GM18868 (cell line): ENCODE measurements around the gene HTR3C.
"Not testable (repeated sequence)": the region's sequence is repeated elsewhere in the genome, so short reads cannot be mapped to it uniquely, and the experiment has no call there.

Source experiments
- ATAC-seq: cut with Tn5 transposase; IDR thresholded peaks from one replicate; pipeline ENCODE4 v1.9.1; 2021; ENCODE audit warnings: mild to moderate bottlenecking, moderate library complexity; ENCODE audit not compliant: unreplicated experiment

Gene HTR3C, protein sequence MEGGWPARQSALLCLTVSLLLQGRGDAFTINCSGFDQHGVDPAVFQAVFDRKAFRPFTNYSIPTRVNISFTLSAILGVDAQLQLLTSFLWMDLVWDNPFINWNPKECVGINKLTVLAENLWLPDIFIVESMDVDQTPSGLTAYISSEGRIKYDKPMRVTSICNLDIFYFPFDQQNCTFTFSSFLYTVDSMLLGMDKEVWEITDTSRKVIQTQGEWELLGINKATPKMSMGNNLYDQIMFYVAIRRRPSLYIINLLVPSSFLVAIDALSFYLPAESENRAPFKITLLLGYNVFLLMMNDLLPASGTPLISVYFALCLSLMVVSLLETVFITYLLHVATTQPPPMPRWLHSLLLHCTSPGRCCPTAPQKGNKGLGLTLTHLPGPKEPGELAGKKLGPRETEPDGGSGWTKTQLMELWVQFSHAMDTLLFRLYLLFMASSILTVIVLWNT

DNA sequence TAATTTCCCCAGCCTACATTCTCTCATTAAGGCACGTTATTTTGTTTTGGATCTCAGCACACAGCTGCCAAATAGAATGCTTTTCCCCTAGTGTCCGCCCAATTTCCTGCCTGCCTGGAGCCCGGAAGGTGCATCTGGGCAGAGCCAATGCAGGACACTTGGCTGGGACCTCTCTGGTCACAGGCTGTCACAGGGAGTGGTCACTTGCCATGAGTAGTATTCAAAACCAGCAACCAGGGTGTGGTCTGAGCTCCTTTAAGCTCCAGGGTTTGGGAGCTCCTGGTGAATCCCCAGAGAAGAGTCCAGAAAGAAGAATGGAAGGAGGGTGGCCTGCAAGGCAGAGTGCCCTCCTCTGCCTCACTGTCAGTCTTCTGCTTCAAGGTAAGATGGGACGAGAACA lies at the start of gene HTR3C:
Gene HTR3C, plus strand, starts transcription at position 281 of the 400 bp plus-strand sequence. Its CDS starts 34 bp downstream, at position 315.
- no peak for ATAC-seq

GRCh38 chr3:184003187-184003967 lies 49.5 kb upstream of the HTR3C start:
- no peak for ATAC-seq

DNA sequence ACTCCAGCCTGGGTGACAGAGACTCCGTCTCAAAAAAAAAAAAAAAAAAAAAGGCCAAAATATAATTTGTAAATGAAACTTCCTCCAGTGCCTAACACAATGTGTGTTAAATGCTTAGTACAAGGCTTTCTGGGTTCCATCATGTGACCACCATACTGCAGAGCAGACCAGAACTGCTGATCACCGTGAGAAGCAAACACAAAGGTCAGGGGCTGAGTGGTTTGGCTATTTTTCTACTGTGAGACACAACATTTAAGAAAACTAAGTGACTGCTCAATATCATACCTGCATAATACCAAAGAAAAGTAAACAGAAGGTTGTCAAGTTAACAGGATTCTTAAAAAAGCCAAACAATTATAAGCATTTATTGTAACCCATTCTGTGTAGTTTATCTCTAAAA lies 48.4 kb upstream of the HTR3C start:
- no peak for ATAC-seq

DNA sequence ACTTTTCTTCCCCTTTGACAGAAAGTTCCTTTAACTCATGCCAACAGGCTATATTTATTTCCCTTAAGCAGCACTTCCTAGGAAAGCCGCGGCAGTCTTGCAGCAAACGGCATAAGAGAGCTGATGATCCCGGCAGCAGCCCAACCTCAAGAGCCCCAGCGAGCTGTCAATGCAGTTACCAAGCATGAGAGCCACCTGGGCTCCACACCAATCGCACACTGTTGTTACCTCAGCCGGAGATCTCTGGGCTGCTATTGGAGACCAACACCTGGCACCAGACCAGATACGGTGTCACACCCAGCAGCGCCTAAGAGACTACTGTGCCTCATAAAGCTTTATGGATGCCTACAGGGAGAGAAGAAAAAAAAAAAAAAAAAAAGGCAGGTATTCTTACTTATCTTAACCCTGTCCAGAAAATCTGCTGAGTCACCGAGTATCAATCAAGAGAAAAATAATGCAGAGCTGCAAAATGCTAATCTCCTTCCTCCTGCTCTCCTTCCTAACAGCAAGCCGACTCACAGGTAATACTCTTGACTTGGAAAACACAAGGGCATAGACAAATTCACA lies 46.8 kb upstream of the HTR3C start:
- ATAC-seq = peak; percentile 91

DNA sequence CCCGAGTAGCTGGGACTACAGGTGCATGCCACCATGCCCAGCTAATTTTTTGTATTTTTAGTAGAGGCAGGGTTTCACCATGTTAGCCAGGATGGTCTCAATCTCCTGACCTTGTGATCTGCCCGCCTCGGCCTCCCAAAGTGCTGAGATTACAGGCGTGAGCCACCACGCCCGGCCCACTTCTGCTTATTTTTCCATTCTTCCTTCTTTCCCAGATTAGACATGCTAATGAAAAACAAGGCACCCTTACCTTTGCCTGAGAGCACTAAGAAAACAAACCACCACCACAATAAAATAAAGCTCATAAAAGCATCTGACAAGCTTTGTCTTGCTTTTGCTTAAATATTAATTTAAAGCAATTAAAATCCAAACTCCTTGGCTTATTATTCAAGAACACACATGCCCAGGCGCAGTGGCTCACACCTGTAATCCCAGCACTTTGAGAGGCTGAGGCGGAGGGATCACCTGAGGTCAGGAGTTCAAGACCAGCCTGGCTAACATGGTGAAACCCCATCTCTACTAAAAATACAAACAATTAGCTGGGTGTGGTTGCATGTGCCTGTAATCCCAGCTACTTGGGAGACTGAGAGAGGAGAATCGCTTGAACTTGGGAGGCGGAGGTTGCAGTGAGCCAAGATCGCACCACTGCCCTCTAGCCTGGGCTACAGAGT lies 45.6 kb upstream of the HTR3C start:
- ATAC-seq = not testable (repeated sequence)

DNA sequence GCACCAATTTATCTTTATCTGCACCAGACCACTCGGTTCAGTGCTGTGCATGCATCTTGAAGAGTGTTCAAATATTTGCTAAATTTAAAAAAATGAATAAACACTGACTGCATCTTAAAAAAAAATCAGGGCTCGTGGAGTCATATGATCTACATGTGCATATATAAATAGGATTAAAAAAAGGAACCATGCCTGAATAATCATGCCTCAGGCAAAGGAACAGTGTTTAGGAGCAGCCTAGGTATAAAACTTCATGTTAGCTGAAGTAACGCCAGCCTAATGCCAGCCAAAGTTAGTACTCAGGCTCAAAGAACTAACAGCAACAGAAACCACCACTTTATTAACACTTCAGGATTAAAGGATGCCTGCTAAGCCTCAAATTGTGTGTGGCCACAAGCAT lies 44.7 kb upstream of the HTR3C start:
- no peak for ATAC-seq

GRCh38 chr3:184011230-184011876 lies 41.5 kb upstream of the HTR3C start:
- no peak for ATAC-seq

GRCh38 chr3:184011937-184012889 lies 40.6 kb upstream of the HTR3C start:
- ATAC-seq = no peak

- ATAC-seq = no peak
Measured at GRCh38 chr3:184015381-184016019, 37.3 kb upstream of the HTR3C start.

DNA sequence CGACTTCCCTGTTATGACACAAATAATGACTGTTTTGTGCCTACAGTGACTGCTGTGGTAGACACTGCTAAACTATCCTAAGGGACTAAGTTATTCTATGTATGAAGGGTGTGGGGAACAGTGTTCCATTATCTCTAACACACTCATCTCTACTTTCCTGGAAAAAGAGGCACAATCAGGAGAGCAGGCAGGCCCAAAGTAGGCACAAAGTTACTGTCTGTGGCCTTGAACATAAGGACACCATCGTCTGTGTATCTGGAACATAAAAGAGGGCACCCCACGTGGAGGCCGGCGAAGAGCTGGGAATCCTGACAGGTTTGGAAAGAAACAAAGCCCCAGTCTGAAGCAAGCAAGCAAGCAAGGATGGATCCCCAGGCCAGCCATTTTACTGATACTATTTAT lies 36.7 kb upstream of the HTR3C start:
- ATAC-seq = no peak

- peak; percentile 72 for ATAC-seq
Measured at GRCh38 chr3:184016811-184017671, 35.8 kb upstream of the HTR3C start.

DNA sequence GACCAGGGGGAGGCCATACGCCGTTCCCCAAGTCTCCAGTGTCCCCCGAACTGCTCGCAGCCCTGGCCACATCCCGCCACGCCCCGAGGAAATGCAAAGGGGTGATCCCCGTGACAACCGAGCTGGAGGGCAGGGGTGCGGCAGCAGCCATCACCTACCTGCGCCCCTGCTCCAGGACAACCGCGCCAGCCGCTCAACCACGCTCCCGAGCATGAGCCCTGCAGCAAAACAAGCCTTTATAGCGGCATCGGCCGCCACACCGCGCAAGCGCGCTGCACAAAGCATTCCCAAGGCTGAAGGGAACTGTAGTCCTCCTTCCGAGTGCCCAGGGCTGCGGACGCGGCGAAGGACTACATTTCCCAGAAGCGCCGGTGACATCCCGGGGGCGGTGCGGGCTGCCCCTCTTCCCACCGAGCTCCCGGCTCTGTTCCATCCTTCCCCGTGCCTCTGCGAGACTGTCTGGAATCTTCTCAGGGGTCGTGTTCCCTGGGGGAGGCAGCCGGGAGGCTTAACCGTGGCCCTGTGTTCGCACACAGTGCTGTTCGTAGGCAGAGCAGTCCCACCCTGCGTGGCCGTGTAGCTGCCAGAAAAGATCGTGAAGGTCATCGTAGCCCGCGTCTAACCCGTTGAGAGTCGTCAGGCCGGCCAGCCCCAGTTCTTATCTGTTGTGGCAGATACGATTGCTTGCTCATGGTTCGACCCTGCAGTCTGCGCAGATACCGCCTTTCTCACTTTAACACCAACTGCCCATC lies 35.0 kb upstream of the HTR3C start, which contains the start of gene ABCC5:
Gene ABCC5, minus strand, starts transcription at position 213 of the 752 bp plus-strand sequence. CDS start 3,492 bp downstream, outside the sequence.
- ATAC-seq = peak; percentile 97

DNA sequence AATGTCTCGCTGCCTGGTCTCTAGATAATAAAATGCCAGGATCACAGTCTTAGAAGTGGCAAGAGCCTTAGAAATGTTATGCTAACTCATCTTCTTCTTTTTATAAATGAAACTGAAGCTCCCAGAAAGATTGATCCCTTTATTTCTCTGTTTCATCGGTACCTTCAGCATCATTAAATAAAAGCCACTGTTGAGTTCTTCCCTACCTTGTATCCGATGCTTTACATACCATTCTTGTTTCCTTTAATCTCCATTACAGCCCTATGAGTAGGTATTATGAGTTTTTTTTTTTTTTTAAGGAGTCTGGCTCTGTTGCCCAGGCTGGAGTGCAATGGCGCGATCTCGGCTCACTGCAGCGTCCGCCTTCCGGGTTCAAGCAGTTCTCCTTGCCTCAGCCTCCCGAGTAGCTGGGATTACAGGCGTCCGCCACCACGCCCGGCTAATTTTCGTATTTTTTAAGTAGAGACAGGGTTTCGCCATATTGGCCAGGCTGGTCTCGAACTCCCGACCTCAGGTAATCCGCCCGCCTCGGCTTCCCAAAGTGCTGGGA lies 34.3 kb upstream of the HTR3C start:
- ATAC-seq = no peak

DNA sequence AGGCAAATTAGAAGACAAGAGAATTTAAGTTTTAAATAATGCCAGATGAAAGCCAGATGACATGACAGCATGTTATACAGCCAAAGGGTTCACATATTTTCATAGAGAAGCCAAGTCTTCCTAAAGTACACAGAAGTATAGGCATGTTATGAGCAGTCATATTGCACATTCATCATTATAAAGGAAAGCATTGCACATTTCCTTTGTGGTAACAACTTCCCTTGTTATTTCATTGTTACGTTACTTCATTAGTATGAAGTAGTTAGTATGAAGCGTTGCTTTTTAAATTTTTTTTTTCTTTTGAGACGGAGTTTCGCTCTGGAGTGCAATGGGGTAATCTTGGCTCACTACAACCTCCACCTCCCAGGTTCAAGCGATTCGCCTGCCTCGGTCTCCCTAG lies 30.5 kb upstream of the HTR3C start:
- no peak for ATAC-seq

DNA sequence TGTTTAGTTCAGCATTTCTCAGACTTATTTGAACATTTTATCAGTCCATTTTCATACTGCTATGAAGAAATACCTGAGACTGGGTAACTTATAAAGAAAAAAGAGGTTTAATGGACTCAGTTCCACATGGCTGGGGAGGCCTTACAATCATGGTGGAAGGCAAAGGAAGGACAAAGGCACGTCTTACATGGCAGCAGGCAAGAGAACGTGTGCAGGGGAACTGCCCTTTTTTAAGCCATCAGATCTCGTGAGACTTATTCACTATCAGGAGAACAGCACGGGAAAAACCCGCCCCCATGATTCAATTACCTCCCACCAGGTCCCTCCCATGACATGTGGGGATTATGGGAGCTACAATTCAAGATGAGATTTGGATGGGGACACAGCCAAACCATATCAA lies 27.6 kb upstream of the HTR3C start:
- not testable (repeated sequence) for ATAC-seq

DNA sequence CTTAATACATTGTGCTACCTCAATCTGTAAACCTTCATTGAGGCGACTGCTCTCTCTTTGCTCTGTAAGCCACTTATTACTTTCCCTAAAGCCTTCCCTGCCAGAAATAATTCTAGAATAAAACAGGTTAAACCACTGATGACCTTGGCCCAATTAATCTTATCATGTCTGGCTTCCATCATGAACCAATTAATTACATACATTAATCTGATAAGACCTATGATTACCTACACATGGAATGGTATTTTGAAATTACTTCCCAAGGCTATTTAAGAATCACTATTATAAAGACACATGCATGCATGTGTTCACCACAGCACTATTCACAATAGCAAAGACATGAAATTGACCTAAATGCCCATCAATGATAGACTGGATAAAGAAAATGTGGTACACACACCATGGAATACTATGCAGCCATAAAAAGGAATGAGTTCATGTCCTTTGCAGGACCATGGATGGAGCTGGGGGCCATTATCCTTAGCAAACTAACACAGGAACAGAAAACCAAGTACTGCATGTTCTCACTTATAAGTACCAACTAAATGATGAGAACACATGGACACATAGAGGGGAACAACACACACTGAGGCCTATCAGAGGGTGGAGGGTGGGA lies 24.5 kb upstream of the HTR3C start:
- ATAC-seq = not testable (repeated sequence)
